ENCODE measurements around the gene MIA3. TPM values are rescaled to one million over a fixed set of nuclear protein-coding genes. Genes with fewer than 3 reads are reported as not detected.

MIA3 gene
- total and polyA plus RNA-seq, 9 of the 15 experiments (the other 6 are each of a cell fraction or from before 2014, with no cell fraction given): 21.6 to 89.4 (median 40.8) TPM

DNA sequence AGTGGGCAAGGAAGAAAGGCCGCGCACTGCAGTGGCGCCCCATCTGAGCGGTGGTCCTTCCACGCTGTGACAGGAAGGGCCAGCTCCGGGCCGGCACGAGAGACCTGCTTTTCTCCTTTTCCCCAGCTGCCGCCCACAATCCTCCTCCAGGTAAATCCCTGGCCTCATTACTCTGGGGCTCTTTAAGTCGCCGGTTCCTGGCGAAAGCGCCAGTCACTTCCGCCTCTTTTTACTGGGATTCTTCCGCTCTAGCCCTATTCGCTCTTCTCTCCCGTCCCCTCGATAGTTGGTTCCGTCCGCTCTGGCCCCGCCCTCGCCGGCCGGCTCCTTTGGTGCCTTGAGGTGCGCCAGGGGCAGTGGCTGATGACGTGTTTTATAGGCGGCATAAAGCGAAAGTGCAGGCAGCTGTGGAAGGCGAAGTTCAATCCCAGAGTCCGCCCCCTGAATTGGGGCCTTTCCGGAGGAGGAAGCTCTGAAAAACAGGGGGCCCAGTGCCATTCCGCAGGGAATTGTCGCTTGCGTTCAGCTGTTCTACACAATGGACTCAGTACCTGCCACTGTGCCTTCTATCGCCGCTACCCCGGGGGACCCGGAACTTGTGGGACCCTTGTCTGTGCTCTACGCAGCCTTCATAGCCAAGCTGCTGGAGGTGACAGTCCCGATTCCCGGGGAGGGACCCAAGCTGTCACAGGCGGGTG, 26.2 kb downstream of the MIA3 start (continued):
- TF ChIP-seq, protein P1, sequence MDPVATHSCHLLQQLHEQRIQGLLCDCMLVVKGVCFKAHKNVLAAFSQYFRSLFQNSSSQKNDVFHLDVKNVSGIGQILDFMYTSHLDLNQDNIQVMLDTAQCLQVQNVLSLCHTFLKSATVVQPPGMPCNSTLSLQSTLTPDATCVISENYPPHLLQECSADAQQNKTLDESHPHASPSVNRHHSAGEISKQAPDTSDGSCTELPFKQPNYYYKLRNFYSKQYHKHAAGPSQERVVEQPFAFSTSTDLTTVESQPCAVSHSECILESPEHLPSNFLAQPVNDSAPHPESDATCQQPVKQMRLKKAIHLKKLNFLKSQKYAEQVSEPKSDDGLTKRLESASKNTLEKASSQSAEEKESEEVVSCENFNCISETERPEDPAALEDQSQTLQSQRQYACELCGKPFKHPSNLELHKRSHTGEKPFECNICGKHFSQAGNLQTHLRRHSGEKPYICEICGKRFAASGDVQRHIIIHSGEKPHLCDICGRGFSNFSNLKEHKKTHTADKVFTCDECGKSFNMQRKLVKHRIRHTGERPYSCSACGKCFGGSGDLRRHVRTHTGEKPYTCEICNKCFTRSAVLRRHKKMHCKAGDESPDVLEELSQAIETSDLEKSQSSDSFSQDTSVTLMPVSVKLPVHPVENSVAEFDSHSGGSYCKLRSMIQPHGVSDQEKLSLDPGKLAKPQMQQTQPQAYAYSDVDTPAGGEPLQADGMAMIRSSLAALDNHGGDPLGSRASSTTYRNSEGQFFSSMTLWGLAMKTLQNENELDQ (CRISPR knock-in tag; IDR thresholded peaks at IDR 0.05; ENCODE audit: borderline replicate concordance): no peak
- TF ChIP-seq, protein P2, sequence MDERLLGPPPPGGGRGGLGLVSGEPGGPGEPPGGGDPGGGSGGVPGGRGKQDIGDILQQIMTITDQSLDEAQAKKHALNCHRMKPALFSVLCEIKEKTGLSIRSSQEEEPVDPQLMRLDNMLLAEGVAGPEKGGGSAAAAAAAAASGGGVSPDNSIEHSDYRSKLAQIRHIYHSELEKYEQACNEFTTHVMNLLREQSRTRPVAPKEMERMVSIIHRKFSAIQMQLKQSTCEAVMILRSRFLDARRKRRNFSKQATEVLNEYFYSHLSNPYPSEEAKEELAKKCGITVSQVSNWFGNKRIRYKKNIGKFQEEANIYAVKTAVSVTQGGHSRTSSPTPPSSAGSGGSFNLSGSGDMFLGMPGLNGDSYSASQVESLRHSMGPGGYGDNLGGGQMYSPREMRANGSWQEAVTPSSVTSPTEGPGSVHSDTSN (CRISPR knock-in tag; IDR thresholded peaks at IDR 0.05; ENCODE audit: low read depth): no peak
- TF ChIP-seq, protein P2 (tag; conservative IDR thresholded peaks at IDR 0.05; ENCODE audit: low read depth): no peak
- TF ChIP-seq RUNX1 (IDR thresholded peaks at IDR 0.05; ENCODE audit: low read depth) (peak; percentile 70; the same call in 1 of the 2 replicates), TFAM (CRISPR knock-in tag; conservative IDR thresholded peaks at IDR 0.05) (no peak), YBX1 (IDR thresholded peaks at IDR 0.05) (no peak), MAFK (IDR thresholded peaks at IDR 0.05; ENCODE audit: low read length) (peak; percentile 43; the same call in 1 of the 2 replicates)
- TF ChIP-seq, protein P3, sequence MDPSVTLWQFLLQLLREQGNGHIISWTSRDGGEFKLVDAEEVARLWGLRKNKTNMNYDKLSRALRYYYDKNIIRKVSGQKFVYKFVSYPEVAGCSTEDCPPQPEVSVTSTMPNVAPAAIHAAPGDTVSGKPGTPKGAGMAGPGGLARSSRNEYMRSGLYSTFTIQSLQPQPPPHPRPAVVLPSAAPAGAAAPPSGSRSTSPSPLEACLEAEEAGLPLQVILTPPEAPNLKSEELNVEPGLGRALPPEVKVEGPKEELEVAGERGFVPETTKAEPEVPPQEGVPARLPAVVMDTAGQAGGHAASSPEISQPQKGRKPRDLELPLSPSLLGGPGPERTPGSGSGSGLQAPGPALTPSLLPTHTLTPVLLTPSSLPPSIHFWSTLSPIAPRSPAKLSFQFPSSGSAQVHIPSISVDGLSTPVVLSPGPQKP (CRISPR knock-in tag; IDR thresholded peaks at IDR 0.05): no peak
- TF ChIP-seq, protein P4, sequence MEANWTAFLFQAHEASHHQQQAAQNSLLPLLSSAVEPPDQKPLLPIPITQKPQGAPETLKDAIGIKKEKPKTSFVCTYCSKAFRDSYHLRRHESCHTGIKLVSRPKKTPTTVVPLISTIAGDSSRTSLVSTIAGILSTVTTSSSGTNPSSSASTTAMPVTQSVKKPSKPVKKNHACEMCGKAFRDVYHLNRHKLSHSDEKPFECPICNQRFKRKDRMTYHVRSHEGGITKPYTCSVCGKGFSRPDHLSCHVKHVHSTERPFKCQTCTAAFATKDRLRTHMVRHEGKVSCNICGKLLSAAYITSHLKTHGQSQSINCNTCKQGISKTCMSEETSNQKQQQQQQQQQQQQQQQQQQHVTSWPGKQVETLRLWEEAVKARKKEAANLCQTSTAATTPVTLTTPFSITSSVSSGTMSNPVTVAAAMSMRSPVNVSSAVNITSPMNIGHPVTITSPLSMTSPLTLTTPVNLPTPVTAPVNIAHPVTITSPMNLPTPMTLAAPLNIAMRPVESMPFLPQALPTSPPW (CRISPR knock-in tag; IDR thresholded peaks at IDR 0.05): peak; percentile 67
- TF ChIP-seq, protein P5, sequence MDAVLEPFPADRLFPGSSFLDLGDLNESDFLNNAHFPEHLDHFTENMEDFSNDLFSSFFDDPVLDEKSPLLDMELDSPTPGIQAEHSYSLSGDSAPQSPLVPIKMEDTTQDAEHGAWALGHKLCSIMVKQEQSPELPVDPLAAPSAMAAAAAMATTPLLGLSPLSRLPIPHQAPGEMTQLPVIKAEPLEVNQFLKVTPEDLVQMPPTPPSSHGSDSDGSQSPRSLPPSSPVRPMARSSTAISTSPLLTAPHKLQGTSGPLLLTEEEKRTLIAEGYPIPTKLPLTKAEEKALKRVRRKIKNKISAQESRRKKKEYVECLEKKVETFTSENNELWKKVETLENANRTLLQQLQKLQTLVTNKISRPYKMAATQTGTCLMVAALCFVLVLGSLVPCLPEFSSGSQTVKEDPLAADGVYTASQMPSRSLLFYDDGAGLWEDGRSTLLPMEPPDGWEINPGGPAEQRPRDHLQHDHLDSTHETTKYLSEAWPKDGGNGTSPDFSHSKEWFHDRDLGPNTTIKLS (IDR thresholded peaks at IDR 0.05; ENCODE audit: borderline replicate concordance, low read depth): peak; percentile 86
- TF ChIP-seq, protein P6, sequence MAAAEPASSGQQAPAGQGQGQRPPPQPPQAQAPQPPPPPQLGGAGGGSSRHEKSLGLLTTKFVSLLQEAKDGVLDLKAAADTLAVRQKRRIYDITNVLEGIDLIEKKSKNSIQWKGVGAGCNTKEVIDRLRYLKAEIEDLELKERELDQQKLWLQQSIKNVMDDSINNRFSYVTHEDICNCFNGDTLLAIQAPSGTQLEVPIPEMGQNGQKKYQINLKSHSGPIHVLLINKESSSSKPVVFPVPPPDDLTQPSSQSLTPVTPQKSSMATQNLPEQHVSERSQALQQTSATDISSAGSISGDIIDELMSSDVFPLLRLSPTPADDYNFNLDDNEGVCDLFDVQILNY (CRISPR knock-in tag; IDR thresholded peaks at IDR 0.05): no peak
